ENCODE results near the gene PPP5C. TPM values are rescaled to one million over a fixed set of nuclear protein-coding genes. Genes with fewer than 3 reads are reported as not detected.

The PPP5C gene
- total and polyA plus RNA-seq, 4 experiments from 2014 or later = 16.3 to 38.5 (median 33.8) TPM

DNA sequence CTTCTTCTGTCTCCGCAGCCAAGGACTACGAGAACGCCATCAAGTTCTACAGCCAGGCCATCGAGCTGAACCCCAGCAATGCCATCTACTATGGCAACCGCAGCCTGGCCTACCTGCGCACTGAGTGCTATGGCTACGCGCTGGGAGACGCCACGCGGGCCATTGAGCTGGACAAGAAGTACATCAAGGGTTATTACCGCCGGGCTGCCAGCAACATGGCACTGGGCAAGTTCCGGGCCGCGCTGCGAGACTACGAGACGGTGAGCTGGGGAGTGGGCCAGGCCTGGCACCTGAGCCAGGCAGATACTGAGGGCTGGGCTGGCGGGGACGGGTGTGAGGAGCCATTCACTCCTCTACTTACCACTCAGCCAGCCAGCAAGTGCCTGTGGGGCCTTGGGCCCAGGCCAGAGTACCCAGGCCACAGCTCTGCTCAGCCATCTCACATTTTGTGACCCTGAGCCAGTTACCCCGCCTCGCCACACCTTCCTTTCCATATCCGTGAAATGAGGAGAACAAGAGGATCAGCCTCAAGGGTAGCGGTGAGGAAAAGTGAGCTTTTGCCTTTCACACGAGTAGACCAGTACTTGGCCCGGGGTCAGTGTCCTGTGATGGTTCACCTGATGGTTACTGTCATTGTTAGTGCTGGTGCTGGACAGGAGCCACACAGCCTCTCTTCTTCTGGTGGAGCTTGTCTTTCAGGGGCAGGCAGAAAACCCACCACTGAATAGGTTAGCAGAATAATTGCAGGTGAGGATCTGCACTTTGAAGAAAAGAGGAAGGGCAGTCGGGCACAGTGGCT, 7.0 kb downstream of the PPP5C start:
- Mint-ChIP-seq H3K4me3 (no peak overlapping the region), H3K9me3 (no peaks in the 10 kb centered on the region), H3K27me3 (no peaks in the 10 kb centered on the region), H3K4me1 (peaks cover 34 to 76% (median 51%) of the 10 kb centered on the region in 4 donors), H3K27ac (peak overlapping the region in 1 of 7 donors; percentile 47), H3K36me3 (peaks cover 13 to 39% of the 10 kb centered on the region in 2 donors)
- Histone ChIP-seq H3K4me3 (ENCODE audit: low read length in 2 of 2) (no peak overlapping the region), H3K27me3 (ENCODE audit: insufficient read depth, low read length) (no peaks in the 10 kb centered on the region), H3K36me3 (ENCODE audit: insufficient read depth, low read length) (peaks cover 30% of the 10 kb centered on the region), H3K9me3 (ENCODE audit: control insufficient read depth in 1 of 2, low read length in 2 of 2) (no peaks in the 10 kb centered on the region), H3K27ac (ENCODE audit: low read depth, low read length) (no peak overlapping the region), H3K4me1 (ENCODE audit: insufficient read depth, low read length) (peaks cover 34% of the 10 kb centered on the region)
- CTCF ChIA-PET (ENCODE audit: partially characterized antibody) = no interaction called here
- intact Hi-C loops (cut with micrococcal nuclease) = no loop called here
- no peak for DNase-seq
- POLR2A ChIA-PET (ENCODE audit: partially characterized antibody) = interaction anchor here (0.5 to 1.8 kb wide), 2 partner anchors 7 to 384 kb away, joined by 3 to 5 read pairs; no protein-coding TSS in a partner anchor

DNA sequence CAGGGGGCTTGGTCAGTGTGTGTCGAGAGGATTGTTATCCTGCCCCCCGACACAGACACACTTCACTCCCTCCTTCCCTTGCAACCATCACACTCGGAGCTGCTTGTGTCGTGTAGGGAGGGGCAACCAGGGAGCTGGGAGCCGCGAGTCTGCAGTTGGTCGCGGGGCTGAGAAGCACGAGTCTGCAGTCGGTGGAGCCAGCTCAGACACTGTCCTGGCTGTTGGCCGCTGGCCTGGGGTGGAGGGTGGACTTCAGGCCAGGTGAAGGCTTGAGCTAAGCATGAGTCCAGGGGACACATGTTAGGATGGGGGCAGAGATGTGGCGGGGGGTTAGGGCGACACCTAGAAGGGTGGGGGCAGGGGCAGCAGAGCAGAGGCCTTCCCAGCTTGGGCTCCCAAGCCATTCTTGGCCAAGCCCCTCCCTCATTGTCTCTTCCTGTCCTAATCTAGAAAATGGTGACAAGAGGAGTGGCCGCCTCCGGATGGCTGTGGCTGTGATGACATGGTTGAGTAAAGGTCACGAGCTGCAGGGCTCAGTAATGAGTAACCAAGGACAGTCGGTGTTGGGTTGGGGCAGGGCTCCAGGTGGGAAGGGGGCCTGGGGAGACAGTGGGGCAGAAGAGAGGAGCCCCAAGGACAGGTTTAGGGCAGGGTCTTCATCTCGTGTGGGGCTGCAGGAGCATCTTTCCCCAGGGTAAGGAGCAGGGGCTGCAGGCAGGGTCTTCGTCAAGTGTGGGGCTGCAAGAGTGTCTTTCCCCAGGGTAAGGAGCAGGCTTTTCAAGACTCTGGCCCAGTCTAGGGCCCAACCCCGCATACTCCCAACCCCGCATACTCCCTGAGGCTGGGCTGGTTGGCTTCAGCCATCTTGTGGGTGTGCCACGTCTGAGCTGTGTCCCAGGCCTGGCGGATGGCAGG, 8.6 kb downstream of the PPP5C start:
- peaks cover 21 to 62% (median 44%) of the 10 kb centered on the region in 4 donors for H3K4me1 Mint-ChIP-seq
- peaks cover 13 to 40% of the 10 kb centered on the region in 2 donors for H3K36me3 Mint-ChIP-seq
- ChIA-PET CTCF (ENCODE audit: partially characterized antibody) (interaction anchor here (0.9 kb wide), 1 partner anchor 26 kb away, joined by 3 read pairs; no protein-coding TSS in a partner anchor), POLR2A (ENCODE audit: partially characterized antibody) (no interaction called here)
- Histone ChIP-seq H3K4me1 (ENCODE audit: insufficient read depth, low read length) (peaks cover 26% of the 10 kb centered on the region), H3K27me3 (ENCODE audit: insufficient read depth, low read length) (no peaks in the 10 kb centered on the region), H3K9me3 (ENCODE audit: control insufficient read depth in 1 of 2, low read length in 2 of 2) (no peaks in the 10 kb centered on the region), H3K27ac (ENCODE audit: low read depth, low read length) (no peak overlapping the region), H3K4me3 (ENCODE audit: low read length in 2 of 2) (no peak overlapping the region), H3K36me3 (ENCODE audit: insufficient read depth, low read length) (peaks cover 30% of the 10 kb centered on the region)
- peak overlapping the region in 2 of 7 donors; percentile 59 to 64 for H3K27ac Mint-ChIP-seq
- no peak for DNase-seq
- no peak overlapping the region for H3K4me3 Mint-ChIP-seq
- no peaks in the 10 kb centered on the region for H3K27me3 Mint-ChIP-seq
- intact Hi-C loops (cut with micrococcal nuclease) = no loop called here
- H3K9me3 Mint-ChIP-seq = no peaks in the 10 kb centered on the region

DNA sequence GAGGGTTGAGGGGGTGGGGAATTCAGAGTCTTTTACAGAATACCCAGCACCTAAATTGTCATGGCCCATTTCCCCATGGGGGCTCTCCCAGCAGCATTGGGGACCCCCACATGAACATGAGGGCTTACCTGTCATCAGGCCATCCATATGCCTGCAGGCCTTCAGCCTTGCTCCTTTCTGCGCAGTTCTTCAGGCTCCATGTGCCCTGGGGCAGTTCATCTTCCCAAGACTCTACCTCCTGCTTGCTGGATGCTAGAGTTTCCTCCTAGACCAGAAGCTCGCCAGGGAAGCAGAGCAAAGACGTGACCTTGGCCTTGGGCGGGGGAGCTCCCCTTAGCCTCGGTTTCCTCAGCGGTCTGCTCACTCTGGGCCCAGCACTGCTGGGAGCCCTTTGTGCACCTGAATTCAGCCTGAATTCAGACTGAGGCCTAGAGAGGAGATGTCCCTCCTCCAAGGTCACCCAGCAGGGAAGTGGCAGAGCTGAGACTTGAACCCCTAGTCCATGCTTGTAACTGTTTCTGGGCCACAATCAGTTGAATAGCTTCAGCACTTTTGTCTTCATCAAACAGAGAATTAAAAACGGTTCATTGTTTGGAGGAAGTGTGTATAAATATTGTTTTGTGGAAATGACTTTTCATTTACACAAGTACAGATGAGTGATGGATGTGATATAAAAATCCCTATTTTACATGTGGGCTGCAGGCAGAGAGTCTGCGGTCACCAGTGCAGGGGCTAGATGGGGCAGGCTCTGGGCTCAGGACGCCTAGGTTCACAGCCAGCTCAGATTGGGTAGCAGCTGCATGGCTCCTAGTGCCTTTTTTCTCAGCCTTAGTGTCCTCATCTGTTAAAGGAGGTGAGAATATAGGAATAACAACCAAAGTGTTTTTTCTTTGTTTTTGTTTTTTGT, 9.5 kb downstream of the PPP5C start:
- Mint-ChIP-seq H3K27me3 (no peaks in the 10 kb centered on the region), H3K9me3 (no peaks in the 10 kb centered on the region), H3K4me1 (peaks cover 19 to 60% (median 41%) of the 10 kb centered on the region in 4 donors), H3K4me3 (no peak overlapping the region), H3K36me3 (peaks cover 13 to 40% of the 10 kb centered on the region in 2 donors), H3K27ac (peak overlapping the region in 2 of 7 donors; percentile 3 to 23)
- no peak overlapping the region for H3K4me3 ChIP-seq (ENCODE audit: low read length in 2 of 2)
- intact Hi-C loops (cut with micrococcal nuclease) = no loop called here
- peaks cover 30% of the 10 kb centered on the region for H3K36me3 ChIP-seq (ENCODE audit: insufficient read depth, low read length)
- H3K4me1 ChIP-seq (ENCODE audit: insufficient read depth, low read length) = peaks cover 24% of the 10 kb centered on the region
- no peak for DNase-seq
- H3K27me3 ChIP-seq (ENCODE audit: insufficient read depth, low read length) = no peaks in the 10 kb centered on the region
- H3K9me3 ChIP-seq (ENCODE audit: control insufficient read depth in 1 of 2, low read length in 2 of 2) = no peaks in the 10 kb centered on the region
- ChIA-PET POLR2A (ENCODE audit: partially characterized antibody) (interaction anchor here (0.6 kb wide), 1 partner anchor 186 kb away, joined by 6 read pairs; no protein-coding TSS in a partner anchor), CTCF (ENCODE audit: partially characterized antibody) (no interaction called here)
- no peak overlapping the region for H3K27ac ChIP-seq (ENCODE audit: low read depth, low read length)

DNA sequence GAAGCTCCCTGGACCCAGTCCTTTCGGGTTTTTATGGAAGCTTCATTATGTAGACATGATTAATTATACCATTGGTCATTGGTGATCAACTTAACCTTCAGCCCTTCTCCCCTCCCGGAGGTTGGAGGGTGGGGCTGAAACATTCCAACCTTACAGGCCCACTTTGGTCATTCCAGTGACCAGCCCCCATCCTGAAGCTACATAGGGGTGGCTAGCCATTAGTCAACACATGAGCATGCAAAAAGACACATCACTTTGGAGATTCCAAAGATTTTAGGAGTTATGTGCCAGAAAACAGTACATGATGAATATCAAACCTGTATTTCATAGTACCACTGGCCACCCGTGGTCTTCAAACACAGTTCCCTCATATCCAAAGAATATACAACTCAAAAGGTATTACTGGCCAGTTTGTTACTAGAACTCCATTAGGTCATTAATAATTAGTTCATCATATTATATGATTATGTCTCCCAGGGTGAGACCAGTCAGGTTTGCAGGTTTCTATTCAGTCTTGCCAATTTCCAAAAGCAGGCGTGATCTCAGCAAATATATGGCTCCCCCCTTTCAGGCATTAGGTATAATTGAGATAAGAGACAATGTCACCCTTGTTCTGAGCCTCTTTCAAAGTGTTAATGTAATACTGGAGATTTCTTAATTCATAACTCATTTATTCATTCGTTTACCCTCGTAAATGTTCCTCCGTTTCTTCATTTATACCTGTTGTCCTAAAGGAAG, 11.1 kb downstream of the PPP5C start:
- Mint-ChIP-seq H3K36me3 (peaks cover 17 to 40% of the 10 kb centered on the region in 2 donors), H3K9me3 (no peaks in the 10 kb centered on the region), H3K4me1 (peaks cover 18 to 53% (median 39%) of the 10 kb centered on the region in 4 donors), H3K4me3 (no peak overlapping the region), H3K27me3 (no peaks in the 10 kb centered on the region), H3K27ac (peak overlapping the region in 1 of 7 donors; percentile 3)
- ChIA-PET CTCF (ENCODE audit: partially characterized antibody) (interaction anchor here (1.0 kb wide), 1 partner anchor 38 kb away, joined by 4 read pairs; no protein-coding TSS in a partner anchor), POLR2A (ENCODE audit: partially characterized antibody) (no interaction called here)
- Histone ChIP-seq H3K4me3 (ENCODE audit: low read length in 2 of 2) (no peak overlapping the region), H3K36me3 (ENCODE audit: insufficient read depth, low read length) (peaks cover 30% of the 10 kb centered on the region), H3K27ac (ENCODE audit: low read depth, low read length) (no peak overlapping the region), H3K4me1 (ENCODE audit: insufficient read depth, low read length) (peaks cover 26% of the 10 kb centered on the region), H3K9me3 (ENCODE audit: control insufficient read depth in 1 of 2, low read length in 2 of 2) (no peaks in the 10 kb centered on the region), H3K27me3 (ENCODE audit: insufficient read depth, low read length) (no peaks in the 10 kb centered on the region)
- DNase-seq = no peak
- intact Hi-C loops (cut with micrococcal nuclease) = no loop called here

DNA sequence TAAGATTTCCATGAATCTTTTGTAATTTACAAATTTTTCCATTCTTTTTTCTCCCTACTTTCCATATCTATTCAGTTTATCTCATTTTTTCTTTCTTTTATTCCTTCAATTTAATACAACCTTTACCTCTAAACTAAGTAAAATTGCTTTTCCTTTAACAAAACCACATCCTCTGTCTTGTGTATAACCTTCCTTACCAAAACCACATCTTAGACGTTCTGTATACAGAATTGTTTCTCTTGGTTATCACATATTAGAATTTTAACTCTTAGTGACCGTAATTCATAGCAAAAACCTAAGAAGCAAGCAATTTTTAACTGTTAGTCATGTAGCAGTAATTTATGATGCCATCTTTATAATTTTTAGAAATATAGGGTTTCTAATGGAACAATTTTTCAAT, 15.0 kb downstream of the PPP5C start:
- Histone ChIP-seq H3K4me3 (ENCODE audit: low read length in 2 of 2) (peak overlapping the region in 1 of 2 donors; percentile 29), H3K36me3 (ENCODE audit: insufficient read depth, low read length) (peaks cover 8% of the 10 kb centered on the region), H3K4me1 (ENCODE audit: insufficient read depth, low read length) (peaks cover 26% of the 10 kb centered on the region), H3K9me3 (ENCODE audit: control insufficient read depth in 1 of 2, low read length in 2 of 2) (no peaks in the 10 kb centered on the region), H3K27ac (ENCODE audit: low read depth, low read length) (no peak overlapping the region), H3K27me3 (ENCODE audit: insufficient read depth, low read length) (no peaks in the 10 kb centered on the region)
- peak overlapping the region; percentile 74 to 94 (median 84) for H3K4me3 Mint-ChIP-seq
- intact Hi-C loops (cut with micrococcal nuclease) = loop anchor here (1.0 kb wide), 1 partner anchor 15 kb away; the partner anchor contains the start of gene PPP5C
- H3K27me3 Mint-ChIP-seq = no peaks in the 10 kb centered on the region
- peaks cover 17 to 31% of the 10 kb centered on the region in 2 donors for H3K36me3 Mint-ChIP-seq
- H3K27ac Mint-ChIP-seq = peak overlapping the region in 4 of 7 donors; percentile 2 to 54 (median 43)
- ChIA-PET CTCF (ENCODE audit: partially characterized antibody) (interaction anchor here (0.7 kb wide), 1 partner anchor 48 kb away, joined by 3 read pairs; no protein-coding TSS in a partner anchor), POLR2A (ENCODE audit: partially characterized antibody) (interaction anchor here (0.6 to 1.4 kb wide), 4 partner anchors 9 to 127 kb away, joined by 4 to 5 read pairs (median 4); no protein-coding TSS in a partner anchor)
- peak in 4 of 5 donors; percentile 62 to 74 (median 69) for DNase-seq
- H3K4me1 Mint-ChIP-seq = peaks cover 18 to 60% (median 41%) of the 10 kb centered on the region in 4 donors
- H3K9me3 Mint-ChIP-seq = no peaks in the 10 kb centered on the region

DNA sequence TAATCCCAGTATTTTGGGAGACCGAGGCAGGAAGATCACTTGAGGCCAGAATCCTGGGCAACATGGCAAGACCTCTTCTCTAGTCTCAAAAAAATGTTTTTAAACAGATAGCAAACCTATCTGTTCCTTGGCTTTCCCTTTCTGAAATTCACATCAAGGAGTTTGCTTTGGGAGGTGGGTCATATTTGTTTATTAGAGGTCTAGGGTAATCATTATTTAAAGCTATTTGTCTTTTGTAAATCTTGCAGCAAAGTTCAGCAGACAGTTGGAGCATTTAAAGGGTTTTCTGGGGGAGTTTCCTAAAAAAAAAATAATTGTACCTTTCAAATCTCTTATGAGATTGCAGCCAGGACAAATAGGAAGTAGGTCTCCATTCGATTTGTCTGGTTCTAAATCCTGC, 17.5 kb downstream of the PPP5C start:
- intact Hi-C loops (cut with micrococcal nuclease) = no loop called here
- no peaks in the 10 kb centered on the region for H3K9me3 Mint-ChIP-seq
- H3K27ac Mint-ChIP-seq = no peak overlapping the region
- Histone ChIP-seq H3K9me3 (ENCODE audit: control insufficient read depth in 1 of 2, low read length in 2 of 2) (no peaks in the 10 kb centered on the region), H3K27me3 (ENCODE audit: insufficient read depth, low read length) (no peaks in the 10 kb centered on the region), H3K27ac (ENCODE audit: low read depth, low read length) (no peak overlapping the region), H3K36me3 (ENCODE audit: insufficient read depth, low read length) (no peaks in the 10 kb centered on the region), H3K4me3 (ENCODE audit: low read length in 2 of 2) (no peak overlapping the region), H3K4me1 (ENCODE audit: insufficient read depth, low read length) (peaks cover 23% of the 10 kb centered on the region)
- ChIA-PET CTCF (ENCODE audit: partially characterized antibody) (interaction anchor here (1.3 to 1.6 kb wide), 3 partner anchors 18 to 174 kb away, joined by 3 to 4 read pairs (median 3); partner anchors contain the start of gene PPP5C), POLR2A (ENCODE audit: partially characterized antibody) (no interaction called here)
- DNase-seq = no peak
- H3K27me3 Mint-ChIP-seq = no peaks in the 10 kb centered on the region
- peaks cover 16 to 53% (median 32%) of the 10 kb centered on the region in 4 donors for H3K4me1 Mint-ChIP-seq
- H3K4me3 Mint-ChIP-seq = no peak overlapping the region
- peaks cover 20 to 25% of the 10 kb centered on the region in 2 donors for H3K36me3 Mint-ChIP-seq
